Glutamatergic neuron (in vitro differentiated cells): ENCODE results near the gene MAN2A2. TPM values are rescaled to one million over a fixed set of nuclear protein-coding genes. Genes with fewer than 3 reads are reported as not detected.

ENCODE experiments used
- DNase-seq: peaks from one replicate; pipeline ENCODE4 v3.0.0; 2022
- H3K27ac Mint-ChIP-seq: one replicate; pipeline ENCODE4 v1.8.0; 2020; ENCODE audit warnings: mild to moderate bottlenecking, mixed read lengths, inconsistent platforms; ENCODE audit not compliant: unreplicated experiment
- H3K27me3 Mint-ChIP-seq: one replicate; pipeline ENCODE4 v1.8.0; 2020; ENCODE audit warnings: mild to moderate bottlenecking, moderate library complexity, mixed read lengths, inconsistent platforms; ENCODE audit not compliant: unreplicated experiment
- H3K36me3 Mint-ChIP-seq: one replicate; pipeline ENCODE4 v1.8.0; 2020; ENCODE audit warnings: mild to moderate bottlenecking, mixed read lengths, inconsistent platforms; ENCODE audit not compliant: unreplicated experiment
- H3K4me1 Mint-ChIP-seq: one replicate; pipeline ENCODE4 v1.8.0; 2020; ENCODE audit warnings: mild to moderate bottlenecking, low read depth, mixed read lengths, inconsistent platforms; ENCODE audit not compliant: unreplicated experiment
- H3K4me3 Mint-ChIP-seq: one replicate; pipeline ENCODE4 v1.8.0; 2020; ENCODE audit warnings: mild to moderate bottlenecking, mixed read lengths, inconsistent platforms; ENCODE audit not compliant: unreplicated experiment
- H3K9me3 Mint-ChIP-seq: one replicate; pipeline ENCODE4 v1.8.0; 2020; ENCODE audit warnings: mild to moderate bottlenecking, moderate library complexity, mixed read lengths, inconsistent platforms; ENCODE audit not compliant: unreplicated experiment
- CTCF ChIP-seq: fragments of 200-600 bp; sonication (generic); IDR thresholded peaks from one replicate; pipeline ENCODE4 v1.5.0; 2021; ENCODE audit not compliant: partially characterized antibody, unreplicated experiment
- total RNA-seq: library from RNA; stranded (reverse); fragmentation: NEBNext Ultra II Directional; extraction: Animal tissue kit (Norgen Biotek cat#: 25700); gene quantifications from one replicate; pipeline ENCODE4 v1.2.1, GENCODE V29; 2021; ENCODE audit not compliant: unreplicated experiment

The MAN2A2 gene
- total RNA-seq, 1 donor from 2014 or later = 81.8 TPM

GRCh38 chr15:90931828-90932659 lies 28.9 kb downstream of the MAN2A2 start, which contains the start of gene HDDC3:
TSS of gene HDDC3 (minus strand) at chr15:90932549. CDS start at chr15:90932540, 9 bp downstream.
- peaks cover 2% of the 10 kb centered on the region for H3K9me3 Mint-ChIP-seq
- peaks cover 8% of the 10 kb centered on the region for H3K27me3 Mint-ChIP-seq
- H3K36me3 Mint-ChIP-seq = no peaks in the 10 kb centered on the region
- peak within 1 kb of the TSS; percentile 91 for H3K4me3 Mint-ChIP-seq
- TF ChIP-seq CTCF = peak; percentile 93
- H3K4me1 Mint-ChIP-seq = peaks cover 18% of the 10 kb centered on the region
- peak within 1 kb of the TSS; percentile 80 for H3K27ac Mint-ChIP-seq
- DNase-seq = peak; percentile 95

GRCh38 chr15:90932660-90932991 lies 29.5 kb downstream of the MAN2A2 start:
- H3K9me3 Mint-ChIP-seq = peaks cover 2% of the 10 kb centered on the region
- peak overlapping the region; percentile 70 for H3K27ac Mint-ChIP-seq
- peaks cover 8% of the 10 kb centered on the region for H3K27me3 Mint-ChIP-seq
- DNase-seq = no peak
- peak; percentile 59 for TF ChIP-seq CTCF
- peaks cover 18% of the 10 kb centered on the region for H3K4me1 Mint-ChIP-seq
- no peaks in the 10 kb centered on the region for H3K36me3 Mint-ChIP-seq
- H3K4me3 Mint-ChIP-seq = peak overlapping the region; percentile 46

GRCh38 chr15:90933301-90933700 lies 30.2 kb downstream of the MAN2A2 start:
- DNase-seq = no peak
- peaks cover 2% of the 10 kb centered on the region for H3K9me3 Mint-ChIP-seq
- peaks cover 18% of the 10 kb centered on the region for H3K4me1 Mint-ChIP-seq
- no peak overlapping the region for H3K27ac Mint-ChIP-seq
- TF ChIP-seq CTCF = no peak
- no peak overlapping the region for H3K4me3 Mint-ChIP-seq
- peaks cover 8% of the 10 kb centered on the region for H3K27me3 Mint-ChIP-seq
- no peaks in the 10 kb centered on the region for H3K36me3 Mint-ChIP-seq

GRCh38 chr15:90934256-90934948 lies 31.3 kb downstream of the MAN2A2 start:
- H3K4me3 Mint-ChIP-seq = peak overlapping the region; percentile 95
- no peaks in the 10 kb centered on the region for H3K36me3 Mint-ChIP-seq
- peak overlapping the region; percentile 80 for H3K27ac Mint-ChIP-seq
- H3K27me3 Mint-ChIP-seq = peaks cover 8% of the 10 kb centered on the region
- DNase-seq = peak; percentile 91
- TF ChIP-seq CTCF = peak; percentile 81
- peaks cover 2% of the 10 kb centered on the region for H3K9me3 Mint-ChIP-seq
- H3K4me1 Mint-ChIP-seq = peaks cover 18% of the 10 kb centered on the region
